Ishikawa (cell line): Measurements from ENCODE around the gene FANCE.

Source experiments
- CEBPB ChIP-seq: IDR thresholded peaks from 2 replicates; pipeline ENCODE4 v1.6.1; 2012
- CREB1 ChIP-seq: IDR thresholded peaks from 2 replicates; pipeline ENCODE4 v1.6.1; 2012; ENCODE audit warnings: low read depth
- EGR1 ChIP-seq: IDR thresholded peaks from 2 replicates; pipeline ENCODE4 v1.6.1; 2012
- EP300 ChIP-seq: IDR thresholded peaks from 2 replicates; pipeline ENCODE4 v1.6.1; 2012; ENCODE audit warnings: borderline replicate concordance
- FOXM1 ChIP-seq: IDR thresholded peaks from 2 replicates; pipeline ENCODE4 v1.6.1; 2012; ENCODE audit warnings: low read depth, borderline replicate concordance
- NFIC ChIP-seq: IDR thresholded peaks from 2 replicates; pipeline ENCODE4 v1.6.1; 2012
- RAD21 ChIP-seq: IDR thresholded peaks from 2 replicates; pipeline ENCODE4 v1.6.1; 2012; ENCODE audit warnings: low read depth
- TAF1 ChIP-seq: IDR thresholded peaks from 2 replicates; pipeline ENCODE4 v1.6.1; 2012; ENCODE audit warnings: low read depth, mild to moderate bottlenecking
- TCF12 ChIP-seq: IDR thresholded peaks from 2 replicates; pipeline ENCODE4 v1.6.1; 2012; ENCODE audit warnings: low read depth
- TEAD4 ChIP-seq: IDR thresholded peaks from 2 replicates; pipeline ENCODE4 v1.6.1; 2012
- YY1 ChIP-seq: IDR thresholded peaks from 2 replicates; pipeline ENCODE4 v1.6.1; 2012; ENCODE audit warnings: low read depth
- ZBTB7A ChIP-seq: IDR thresholded peaks from 2 replicates; pipeline ENCODE4 v1.6.1; 2012; ENCODE audit warnings: low read depth
- TF ChIP-seq, protein P1 (sequence below): IDR thresholded peaks from 2 replicates; pipeline ENCODE4 v1.6.1; 2012; ENCODE audit warnings: low read depth, mild to moderate bottlenecking
- TF ChIP-seq, protein P2 (sequence below): IDR thresholded peaks from 2 replicates; pipeline ENCODE4 v1.6.1; 2012
- TF ChIP-seq, protein P3 (sequence below): IDR thresholded peaks from 2 replicates; pipeline ENCODE4 v1.6.1; 2012

Gene FANCE

DNA sequence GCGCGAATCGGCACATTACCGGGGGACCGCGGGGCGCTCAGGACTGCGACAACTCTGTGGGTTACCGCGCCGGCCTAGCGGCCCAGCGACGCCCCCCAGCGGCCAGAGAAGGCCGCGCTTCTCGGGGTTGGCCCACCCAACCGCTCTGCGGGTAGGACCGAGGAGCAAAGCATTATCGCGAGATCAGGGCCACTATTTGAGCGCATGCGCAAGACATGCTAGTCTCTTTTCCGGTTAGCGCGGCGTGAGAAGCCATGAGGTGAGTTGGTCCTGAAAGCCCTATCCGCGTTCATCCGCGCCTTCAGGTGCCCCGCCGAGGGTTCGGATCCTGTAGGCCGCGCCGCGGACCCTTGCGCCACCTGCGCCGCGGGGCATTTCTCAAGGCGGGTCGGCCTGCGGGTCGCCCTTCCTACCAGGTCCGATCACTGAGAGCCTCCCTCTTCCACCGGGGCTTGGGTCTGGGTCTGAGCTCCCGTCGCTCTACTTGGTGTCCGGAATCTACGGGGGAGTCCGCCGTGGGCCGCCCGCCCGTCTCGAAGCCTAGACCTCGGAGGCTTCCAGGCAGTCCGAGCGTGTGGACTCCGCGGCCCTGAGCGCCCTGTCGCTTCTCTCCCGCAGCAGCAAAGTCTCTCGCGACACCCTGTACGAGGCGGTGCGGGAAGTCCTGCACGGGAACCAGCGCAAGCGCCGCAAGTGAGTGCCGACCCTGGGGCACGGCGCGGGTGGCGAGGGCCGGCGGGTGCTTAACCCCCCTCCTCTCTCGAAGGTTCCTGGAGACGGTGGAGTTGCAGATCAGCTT lies 16.2 kb downstream of the FANCE start, which contains the start of gene RPL10A:
TSS of gene RPL10A (plus strand) at position 221 of the 799 bp plus-strand sequence. CDS start at position 255, 34 bp downstream.
- TF ChIP-seq YY1 (peak; percentile 65; the same call in 1 of the 2 replicates), TCF12 (peak; percentile 72; the same call in 1 of the 2 replicates), CEBPB (peak; percentile 50; the same call in 1 of the 2 replicates), TEAD4 (no peak), NFIC (no peak; the same call in 1 of the 2 replicates), ZBTB7A (0 out of 2 replicates have a peak, but pooled peaks have one; percentile 58), EP300 (peak; percentile 30; the same call in 1 of the 2 replicates), CREB1 (no peak), EGR1 (no peak; the same call in 1 of the 2 replicates), TAF1 (peak; percentile 99), RAD21 (peak; percentile 83), FOXM1 (no peak)
- TF ChIP-seq, protein P1, sequence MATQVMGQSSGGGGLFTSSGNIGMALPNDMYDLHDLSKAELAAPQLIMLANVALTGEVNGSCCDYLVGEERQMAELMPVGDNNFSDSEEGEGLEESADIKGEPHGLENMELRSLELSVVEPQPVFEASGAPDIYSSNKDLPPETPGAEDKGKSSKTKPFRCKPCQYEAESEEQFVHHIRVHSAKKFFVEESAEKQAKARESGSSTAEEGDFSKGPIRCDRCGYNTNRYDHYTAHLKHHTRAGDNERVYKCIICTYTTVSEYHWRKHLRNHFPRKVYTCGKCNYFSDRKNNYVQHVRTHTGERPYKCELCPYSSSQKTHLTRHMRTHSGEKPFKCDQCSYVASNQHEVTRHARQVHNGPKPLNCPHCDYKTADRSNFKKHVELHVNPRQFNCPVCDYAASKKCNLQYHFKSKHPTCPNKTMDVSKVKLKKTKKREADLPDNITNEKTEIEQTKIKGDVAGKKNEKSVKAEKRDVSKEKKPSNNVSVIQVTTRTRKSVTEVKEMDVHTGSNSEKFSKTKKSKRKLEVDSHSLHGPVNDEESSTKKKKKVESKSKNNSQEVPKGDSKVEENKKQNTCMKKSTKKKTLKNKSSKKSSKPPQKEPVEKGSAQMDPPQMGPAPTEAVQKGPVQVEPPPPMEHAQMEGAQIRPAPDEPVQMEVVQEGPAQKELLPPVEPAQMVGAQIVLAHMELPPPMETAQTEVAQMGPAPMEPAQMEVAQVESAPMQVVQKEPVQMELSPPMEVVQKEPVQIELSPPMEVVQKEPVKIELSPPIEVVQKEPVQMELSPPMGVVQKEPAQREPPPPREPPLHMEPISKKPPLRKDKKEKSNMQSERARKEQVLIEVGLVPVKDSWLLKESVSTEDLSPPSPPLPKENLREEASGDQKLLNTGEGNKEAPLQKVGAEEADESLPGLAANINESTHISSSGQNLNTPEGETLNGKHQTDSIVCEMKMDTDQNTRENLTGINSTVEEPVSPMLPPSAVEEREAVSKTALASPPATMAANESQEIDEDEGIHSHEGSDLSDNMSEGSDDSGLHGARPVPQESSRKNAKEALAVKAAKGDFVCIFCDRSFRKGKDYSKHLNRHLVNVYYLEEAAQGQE, result peak; percentile 43; the same call in 1 of the 2 replicates
- TF ChIP-seq, protein P2, sequence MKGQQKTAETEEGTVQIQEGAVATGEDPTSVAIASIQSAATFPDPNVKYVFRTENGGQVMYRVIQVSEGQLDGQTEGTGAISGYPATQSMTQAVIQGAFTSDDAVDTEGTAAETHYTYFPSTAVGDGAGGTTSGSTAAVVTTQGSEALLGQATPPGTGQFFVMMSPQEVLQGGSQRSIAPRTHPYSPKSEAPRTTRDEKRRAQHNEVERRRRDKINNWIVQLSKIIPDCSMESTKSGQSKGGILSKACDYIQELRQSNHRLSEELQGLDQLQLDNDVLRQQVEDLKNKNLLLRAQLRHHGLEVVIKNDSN, result no peak
- TF ChIP-seq, protein P3, sequence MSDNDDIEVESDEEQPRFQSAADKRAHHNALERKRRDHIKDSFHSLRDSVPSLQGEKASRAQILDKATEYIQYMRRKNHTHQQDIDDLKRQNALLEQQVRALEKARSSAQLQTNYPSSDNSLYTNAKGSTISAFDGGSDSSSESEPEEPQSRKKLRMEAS, result peak; percentile 97

DNA sequence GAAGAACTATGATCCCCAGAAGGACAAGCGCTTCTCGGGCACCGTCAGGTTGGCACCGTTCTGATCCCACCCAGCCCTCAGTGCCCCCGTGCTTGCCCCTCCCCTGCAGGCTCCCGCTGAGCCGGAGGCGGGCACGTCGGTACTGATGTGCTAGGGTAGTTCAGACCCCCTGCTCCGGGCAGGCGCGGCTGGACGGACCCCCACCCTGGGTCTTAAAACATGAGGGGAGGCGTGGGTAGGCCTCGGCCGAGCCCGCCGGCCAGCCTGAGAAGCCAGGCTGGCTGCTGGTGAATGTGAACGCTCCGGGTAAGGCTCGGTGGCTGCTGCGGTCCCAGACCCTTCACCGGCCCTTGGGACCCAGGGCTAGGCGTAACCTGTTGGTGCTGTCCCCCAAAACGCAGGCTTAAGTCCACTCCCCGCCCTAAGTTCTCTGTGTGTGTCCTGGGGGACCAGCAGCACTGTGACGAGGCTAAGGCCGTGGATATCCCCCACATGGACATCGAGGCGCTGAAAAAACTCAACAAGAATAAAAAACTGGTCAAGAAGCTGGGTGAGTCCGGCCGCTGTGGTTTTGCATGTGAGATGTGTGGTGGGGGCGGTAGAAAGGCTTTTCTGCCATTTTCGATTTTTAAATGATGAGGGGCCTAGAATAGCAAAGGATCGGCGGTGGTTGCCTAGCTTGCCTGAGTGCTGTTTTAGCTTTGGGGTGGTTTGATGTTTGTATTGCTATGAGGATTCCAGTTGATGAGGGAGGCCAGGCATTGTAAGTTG lies 17.0 kb downstream of the FANCE start:
- TF ChIP-seq TAF1, result no peak
- peak; percentile 59; the same call in 1 of the 2 replicates for TF ChIP-seq ZBTB7A
- TF ChIP-seq TCF12, result 0 out of 2 replicates have a peak, but pooled peaks have one; percentile 16

DNA sequence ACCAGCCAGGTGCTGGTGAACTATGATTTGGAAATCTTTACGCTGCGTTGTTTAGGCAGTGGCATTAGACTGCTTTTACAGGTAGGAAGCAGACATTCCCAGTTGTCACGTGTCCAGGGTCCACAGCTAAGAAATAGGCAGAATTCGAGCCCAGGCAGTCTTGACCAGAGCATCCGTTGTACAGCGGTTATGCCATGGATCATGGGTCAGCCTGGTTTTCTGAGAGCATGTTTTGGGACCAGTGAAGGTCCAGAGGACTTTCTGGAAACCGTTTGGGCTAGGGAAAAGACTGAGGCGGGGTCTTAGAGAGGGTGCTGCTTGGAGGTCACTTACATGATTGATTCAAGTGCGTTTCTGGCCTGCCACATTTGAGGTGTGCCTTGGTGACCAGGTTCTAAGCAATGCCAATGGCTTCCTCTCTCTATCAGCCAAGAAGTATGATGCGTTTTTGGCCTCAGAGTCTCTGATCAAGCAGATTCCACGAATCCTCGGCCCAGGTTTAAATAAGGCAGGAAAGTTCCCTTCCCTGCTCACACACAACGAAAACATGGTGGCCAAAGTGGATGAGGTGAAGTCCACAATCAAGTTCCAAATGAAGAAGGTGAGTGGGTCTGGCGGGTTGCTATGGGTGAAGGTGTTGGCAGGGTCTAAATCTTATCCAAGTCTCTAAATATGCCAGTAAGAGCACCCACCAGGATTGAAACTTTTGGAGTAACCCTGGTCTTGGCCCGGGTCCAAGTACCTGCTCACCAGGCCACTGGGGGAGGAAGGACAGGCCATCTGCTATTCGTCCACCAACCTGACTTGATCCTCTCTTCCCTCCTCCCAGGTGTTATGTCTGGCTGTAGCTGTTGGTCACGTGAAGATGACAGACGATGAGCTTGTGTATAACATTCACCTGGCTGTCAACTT lies 17.9 kb downstream of the FANCE start:
- TF ChIP-seq, protein P2, result peak; percentile 41; the same call in 1 of the 2 replicates
- TF ChIP-seq TEAD4 (no peak), NFIC (peak; percentile 70)

DNA sequence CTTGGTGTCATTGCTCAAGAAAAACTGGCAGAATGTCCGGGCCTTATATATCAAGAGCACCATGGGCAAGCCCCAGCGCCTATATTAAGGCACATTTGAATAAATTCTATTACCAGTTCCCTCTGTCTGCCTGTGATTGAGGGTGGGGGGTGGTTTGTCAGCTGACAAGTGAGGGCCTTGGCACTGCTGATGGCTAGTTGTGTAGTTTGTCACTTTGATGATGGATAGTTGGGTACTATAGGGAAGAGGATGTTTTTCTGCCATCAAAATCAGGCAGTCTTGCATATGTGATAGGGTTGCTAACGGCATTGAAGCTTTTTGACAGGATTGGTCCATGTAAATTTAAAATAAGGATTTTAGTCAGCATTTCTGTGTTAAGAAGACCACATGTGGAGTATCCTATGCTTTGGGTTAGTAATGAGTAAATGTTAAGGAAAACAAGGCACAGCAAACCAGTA lies 18.6 kb downstream of the FANCE start:
- TF ChIP-seq FOXM1, result no peak
- TF ChIP-seq NFIC, result no peak
- no peak for TF ChIP-seq RAD21
- TF ChIP-seq, protein P2, result no peak
- TF ChIP-seq TEAD4, result no peak
- no peak for TF ChIP-seq ZBTB7A

DNA sequence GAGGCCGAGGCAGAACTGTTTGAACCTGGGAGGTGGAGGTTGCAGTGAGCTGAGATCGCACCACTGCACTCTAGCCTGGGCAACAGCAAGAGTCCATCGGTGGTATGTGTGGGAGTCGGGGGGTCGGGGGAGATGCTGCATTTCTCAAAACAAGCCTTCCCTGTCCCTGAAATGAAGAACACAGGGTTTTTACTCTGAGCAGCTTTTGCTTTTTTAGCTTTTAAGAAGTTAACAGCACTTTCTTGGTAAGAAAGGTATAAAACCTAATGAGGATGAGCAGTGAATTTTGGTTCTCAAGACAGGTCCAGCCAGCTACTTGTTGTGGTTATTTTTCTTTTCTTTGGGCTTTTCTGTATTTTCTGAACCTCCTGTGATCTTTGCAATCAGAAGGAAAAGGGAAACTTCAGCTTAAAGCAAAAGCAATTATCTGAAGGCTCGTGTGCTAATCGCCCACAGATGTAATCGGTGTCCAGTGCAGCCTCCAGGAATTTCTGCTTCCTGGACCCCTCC lies 19.8 kb downstream of the FANCE start:
- TF ChIP-seq CEBPB (no peak), EGR1 (no peak), YY1 (no peak), RAD21 (no peak), FOXM1 (no peak), EP300 (no peak), TCF12 (no peak), TEAD4 (no peak)
- TF ChIP-seq, protein P3, result no peak
- TF ChIP-seq, protein P2, result no peak
